ENCODE results near the gene NRP2.

Gene NRP2

GRCh38 chr2:205659922-205660321 is 22.4 kb upstream of the NRP2 start:
- TF ChIP-seq, protein P1, sequence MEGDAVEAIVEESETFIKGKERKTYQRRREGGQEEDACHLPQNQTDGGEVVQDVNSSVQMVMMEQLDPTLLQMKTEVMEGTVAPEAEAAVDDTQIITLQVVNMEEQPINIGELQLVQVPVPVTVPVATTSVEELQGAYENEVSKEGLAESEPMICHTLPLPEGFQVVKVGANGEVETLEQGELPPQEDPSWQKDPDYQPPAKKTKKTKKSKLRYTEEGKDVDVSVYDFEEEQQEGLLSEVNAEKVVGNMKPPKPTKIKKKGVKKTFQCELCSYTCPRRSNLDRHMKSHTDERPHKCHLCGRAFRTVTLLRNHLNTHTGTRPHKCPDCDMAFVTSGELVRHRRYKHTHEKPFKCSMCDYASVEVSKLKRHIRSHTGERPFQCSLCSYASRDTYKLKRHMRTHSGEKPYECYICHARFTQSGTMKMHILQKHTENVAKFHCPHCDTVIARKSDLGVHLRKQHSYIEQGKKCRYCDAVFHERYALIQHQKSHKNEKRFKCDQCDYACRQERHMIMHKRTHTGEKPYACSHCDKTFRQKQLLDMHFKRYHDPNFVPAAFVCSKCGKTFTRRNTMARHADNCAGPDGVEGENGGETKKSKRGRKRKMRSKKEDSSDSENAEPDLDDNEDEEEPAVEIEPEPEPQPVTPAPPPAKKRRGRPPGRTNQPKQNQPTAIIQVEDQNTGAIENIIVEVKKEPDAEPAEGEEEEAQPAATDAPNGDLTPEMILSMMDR (IDR thresholded peaks at IDR 0.05; ENCODE audit: borderline replicate concordance, insufficient read depth, low read depth, low read length), result no peak
- H3K4me3 ChIP-seq (ENCODE audit: low read depth, low read length), result no peak overlapping the region

DNA sequence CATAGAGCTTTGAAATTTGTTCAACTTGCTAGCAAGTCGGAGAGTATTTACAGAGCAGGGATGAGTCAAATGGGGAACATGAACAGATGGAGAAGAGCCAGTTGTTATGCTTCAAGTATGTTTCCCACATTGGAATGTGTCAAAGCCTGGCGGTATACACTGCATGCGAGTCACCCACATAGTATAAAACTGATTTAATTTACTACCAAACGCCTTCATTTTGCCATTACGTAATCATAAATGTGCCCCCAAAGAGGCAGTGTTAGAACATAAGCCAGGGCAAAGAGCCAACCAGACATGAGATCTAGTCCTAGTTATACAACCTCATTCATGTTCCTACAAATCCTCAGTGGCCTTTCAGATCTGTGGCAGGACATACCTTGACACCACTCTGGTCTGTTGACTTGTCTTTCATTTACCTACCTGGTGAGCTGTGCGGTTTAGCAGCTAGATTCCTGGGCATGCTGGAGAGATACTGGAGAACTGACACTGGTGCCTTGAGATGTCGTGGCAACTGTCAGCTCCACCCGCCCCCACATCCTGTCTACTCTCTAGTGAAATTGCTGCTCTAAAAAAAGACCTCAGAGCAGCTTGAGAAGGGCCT is 21.7 kb upstream of the NRP2 start:
- H3K4me3 ChIP-seq (ENCODE audit: low read depth, low read length), result no peak overlapping the region
- TF ChIP-seq, protein P1 (IDR thresholded peaks at IDR 0.05; ENCODE audit: borderline replicate concordance, insufficient read depth, low read depth, low read length), result no peak

DNA sequence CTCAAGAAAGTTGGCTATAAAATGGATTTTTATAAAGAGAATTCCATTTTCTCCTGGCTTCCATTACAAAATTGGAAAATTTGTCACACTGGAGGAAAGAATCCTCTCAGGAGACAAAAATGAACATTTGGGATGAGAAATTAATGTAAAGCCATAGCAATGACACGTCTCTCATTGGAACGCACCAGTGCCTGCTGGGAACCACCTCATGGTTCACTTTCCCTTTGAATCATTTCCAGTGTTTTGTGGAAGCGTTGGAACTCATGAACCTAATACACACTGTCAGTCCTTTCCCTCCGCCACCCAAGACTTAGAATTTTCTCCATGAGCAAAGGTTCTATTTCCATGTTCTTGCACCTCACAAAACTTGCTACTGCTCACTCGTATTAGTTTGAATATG is 21.0 kb upstream of the NRP2 start:
- no peak overlapping the region for H3K4me3 ChIP-seq (ENCODE audit: low read depth, low read length)
- TF ChIP-seq, protein P1 (IDR thresholded peaks at IDR 0.05; ENCODE audit: borderline replicate concordance, insufficient read depth, low read depth, low read length), result no peak

DNA sequence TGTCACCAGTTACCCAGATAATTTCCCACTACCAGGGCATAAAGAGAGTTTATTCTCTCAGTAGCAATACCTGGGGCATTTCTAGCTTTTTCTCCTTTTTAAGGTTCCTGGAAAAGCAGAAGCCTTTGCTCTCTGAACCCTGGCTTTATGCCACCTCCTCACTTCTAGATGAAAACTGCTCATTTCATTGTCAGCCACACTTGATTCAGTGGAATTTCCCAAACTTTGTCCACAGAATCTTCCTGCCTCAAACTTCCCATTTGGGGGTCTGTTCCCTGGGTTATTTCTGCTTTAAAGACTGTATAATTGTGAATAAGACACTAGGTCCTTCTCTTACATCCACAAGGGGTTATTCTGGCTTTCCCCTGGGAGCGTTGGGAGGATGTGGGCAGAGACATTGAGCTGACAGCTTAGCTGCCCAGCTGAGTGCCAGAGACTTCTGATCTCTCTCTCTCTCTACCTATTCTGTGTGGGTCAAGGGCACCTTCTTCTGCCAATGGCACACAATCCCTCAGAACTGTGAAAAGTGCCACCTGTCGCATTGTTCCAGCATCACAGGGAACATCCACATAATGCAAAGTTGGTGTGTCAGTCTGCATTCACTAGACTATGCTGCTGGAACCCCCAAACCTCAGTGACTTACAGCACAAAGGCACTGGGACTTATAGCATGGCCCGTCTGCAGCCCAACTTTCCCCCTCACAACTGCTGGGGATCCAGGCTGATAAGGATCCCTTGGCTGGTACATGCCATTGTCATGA is 19.9 kb upstream of the NRP2 start:
- TF ChIP-seq, protein P1 (IDR thresholded peaks at IDR 0.05; ENCODE audit: borderline replicate concordance, insufficient read depth, low read depth, low read length), result no peak
- no peak overlapping the region for H3K4me3 ChIP-seq (ENCODE audit: low read depth, low read length)

DNA sequence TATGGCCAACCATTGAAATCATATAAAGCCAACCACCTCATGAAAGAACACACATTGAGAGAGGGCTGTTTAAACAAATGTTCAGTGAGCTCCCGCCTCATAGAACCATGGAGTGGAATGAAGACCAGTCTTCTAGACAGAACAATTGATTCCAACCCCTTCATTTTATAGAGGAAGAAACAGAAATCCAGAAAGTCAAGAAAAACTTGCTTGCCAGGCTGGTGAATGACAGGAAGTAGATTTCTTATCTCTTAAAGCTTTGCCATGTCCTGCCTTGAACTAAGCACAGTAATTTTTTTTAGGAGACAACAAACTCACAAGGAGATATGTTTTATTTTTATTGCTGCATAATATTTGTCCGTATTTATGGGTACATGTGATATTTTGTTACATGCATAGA is 16.5 kb upstream of the NRP2 start:
- no peak overlapping the region for H3K4me3 ChIP-seq (ENCODE audit: low read depth, low read length)
- TF ChIP-seq, protein P1 (IDR thresholded peaks at IDR 0.05; ENCODE audit: borderline replicate concordance, insufficient read depth, low read depth, low read length), result no peak

DNA sequence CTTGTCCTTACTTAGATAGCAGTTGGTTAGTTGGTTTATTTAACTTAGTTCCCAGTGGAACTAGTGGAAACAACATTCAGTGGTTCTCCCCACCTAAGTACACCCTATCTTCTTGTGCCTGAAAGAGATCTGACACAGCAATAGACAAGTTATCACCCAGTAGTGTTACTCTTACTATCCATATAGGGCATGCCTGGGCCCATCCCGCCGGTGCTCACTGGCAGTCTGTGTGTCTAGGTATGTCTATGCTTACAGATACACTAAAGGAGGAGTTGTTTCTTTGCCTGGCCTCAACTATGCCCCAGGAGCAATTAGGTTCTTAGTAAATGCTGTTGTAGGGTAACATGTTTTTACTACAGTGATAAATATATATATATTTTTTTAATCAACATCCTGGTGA is 12.0 kb upstream of the NRP2 start:
- TF ChIP-seq, protein P1 (IDR thresholded peaks at IDR 0.05; ENCODE audit: borderline replicate concordance, insufficient read depth, low read depth, low read length), result no peak
- no peak overlapping the region for H3K4me3 ChIP-seq (ENCODE audit: low read depth, low read length)

GRCh38 chr2:205673312-205673711 is 9.0 kb upstream of the NRP2 start:
- no peak overlapping the region for H3K4me3 ChIP-seq (ENCODE audit: low read depth, low read length)
- TF ChIP-seq, protein P1 (IDR thresholded peaks at IDR 0.05; ENCODE audit: borderline replicate concordance, insufficient read depth, low read depth, low read length), result no peak
